AG04450 (cell line): ENCODE results near the gene SRPK2. TPM values are rescaled to one million over a fixed set of nuclear protein-coding genes. Genes with fewer than 3 reads are reported as not detected.

Source experiments
- CTCF ChIA-PET: fragments of 300-600, 350-600 bp; formaldehyde crosslinking; extraction: SDS; loops from one replicate; lab custom pipeline; 2022; ENCODE audit warnings: antibody characterized with exemption, inconsistent platforms; lab: Charles Lee
- POLR2A ChIA-PET: fragments of 350-600 bp; formaldehyde crosslinking; extraction: SDS; loops from one replicate; lab custom pipeline; 2021; ENCODE audit warnings: antibody characterized with exemption, inconsistent platforms; lab: Yijun Ruan, JAX
- DNase-seq: peaks from one replicate; pipeline ENCODE4 v3.0.0-alpha.2; 2011; ENCODE audit warnings: low read depth, low spot score
- H3K27ac ChIP-seq: one replicate; pipeline ENCODE4 v1.5.1; 2012; ENCODE audit warnings: low read depth, low read length, control low read depth
- H3K27me3 ChIP-seq: one replicate; pipeline ENCODE4 v1.6.0; 2012; ENCODE audit warnings: low read length; ENCODE audit not compliant: control insufficient read depth, insufficient read depth
- H3K4me3 ChIP-seq: 2 replicates; pipeline ENCODE4 v1.5.1; 2011; ENCODE audit warnings: mild to moderate bottlenecking, low read depth, low read length, control low read depth
- H3K9me3 ChIP-seq: 2 replicates; pipeline ENCODE4 v1.5.1; 2012; ENCODE audit warnings: low read length; ENCODE audit not compliant: control insufficient read depth, insufficient read depth
- CTCF ChIP-seq: IDR thresholded peaks from 2 replicates; pipeline ENCODE4 v1.5.1; 2011; ENCODE audit warnings: low read depth, low read length, control low read depth, inconsistent platforms
- polyA plus RNA-seq: library from polyadenylated mRNA; depleted of rRNA; stranded (reverse); fragments of >200 nt; gene quantifications from 2 replicates; pipeline ENCODE4 v1.2.3, GENCODE V29; 2011

The SRPK2 gene
- polyA plus RNA-seq, 1 experiment, result 22.4 TPM

GRCh38 chr7:105086850-105087249 lies 301.9 kb downstream of the SRPK2 start:
- POLR2A ChIA-PET, result interaction anchor here (0.6 kb wide), 1 partner anchor 9 kb away, joined by 3 read pairs; no protein-coding TSS in a partner anchor
- Histone ChIP-seq H3K4me3 (no peak overlapping the region), H3K27ac (no peak overlapping the region), H3K9me3 (no peaks in the 10 kb centered on the region), H3K27me3 (no peaks in the 10 kb centered on the region)
- DNase-seq, result no peak
- CTCF ChIA-PET, result interaction anchor here (1.2 kb wide), 1 partner anchor 107 kb away, joined by 4 read pairs; no protein-coding TSS in a partner anchor
- no peak for TF ChIP-seq CTCF

- H3K4me3 ChIP-seq, result no peak overlapping the region
- no peak for TF ChIP-seq CTCF
- H3K9me3 ChIP-seq, result no peaks in the 10 kb centered on the region
- no peak overlapping the region for H3K27ac ChIP-seq
- CTCF ChIA-PET, result no interaction called here
- no peak for DNase-seq
- POLR2A ChIA-PET, result no interaction called here
- H3K27me3 ChIP-seq, result no peaks in the 10 kb centered on the region
Observed at GRCh38 chr7:105084581-105084980, 304.1 kb downstream of the SRPK2 start.

GRCh38 chr7:105079348-105079747 lies 309.4 kb downstream of the SRPK2 start:
- no peak for TF ChIP-seq CTCF
- CTCF ChIA-PET, result interaction anchor here (0.6 to 1.7 kb wide), 4 partner anchors 25 to 452 kb away, joined by 3 to 6 read pairs (median 3); no protein-coding TSS in a partner anchor

GRCh38 chr7:105073143-105073542 lies 315.6 kb downstream of the SRPK2 start:
- Histone ChIP-seq H3K9me3 (no peaks in the 10 kb centered on the region), H3K4me3 (no peak overlapping the region), H3K27me3 (no peaks in the 10 kb centered on the region), H3K27ac (no peak overlapping the region)
- no peak for TF ChIP-seq CTCF
- DNase-seq, result no peak
- ChIA-PET CTCF (interaction anchor here (0.7 to 1.6 kb wide), 2 partner anchors 20 to 92 kb away, joined by 3 to 7 read pairs; no protein-coding TSS in a partner anchor), POLR2A (no interaction called here)

More at GRCh38 chr7:105079348-105079747, 309.4 kb downstream of the SRPK2 start:
- no peaks in the 10 kb centered on the region for H3K27me3 ChIP-seq
- POLR2A ChIA-PET, result no interaction called here
- no peak for DNase-seq
- H3K9me3 ChIP-seq, result no peaks in the 10 kb centered on the region
- no peak overlapping the region for H3K4me3 ChIP-seq
- H3K27ac ChIP-seq, result no peak overlapping the region

GRCh38 chr7:105068886-105069285 lies 319.8 kb downstream of the SRPK2 start:
- DNase-seq, result no peak
- Histone ChIP-seq H3K4me3 (no peak overlapping the region), H3K27me3 (no peaks in the 10 kb centered on the region), H3K27ac (no peak overlapping the region), H3K9me3 (no peaks in the 10 kb centered on the region)
- POLR2A ChIA-PET, result no interaction called here
- TF ChIP-seq CTCF, result no peak
- CTCF ChIA-PET, result no interaction called here
